ENCODE results near the gene ARL2. TPM values are rescaled to one million over a fixed set of nuclear protein-coding genes. Genes with fewer than 3 reads are reported as not detected.

Gene ARL2
- total RNA-seq, 1 experiment from 2014 or later, result 203 TPM

- H4K20me1 ChIP-seq (ENCODE audit: control insufficient read depth, insufficient read depth, insufficient read length), result no peaks in the 10 kb centered on the region
- no peak overlapping the region for H3T11ph ChIP-seq (ENCODE audit: low read length)
- no peaks in the 10 kb centered on the region for H3K9me3 ChIP-seq (ENCODE audit: control insufficient read depth, low read depth, low read length)
- DNase-seq, result no peak
- H2BK20ac ChIP-seq (ENCODE audit: low read depth, low read length, poor library complexity, severe bottlenecking), result no peak overlapping the region
- peaks cover 17 to 21% of the 10 kb centered on the region in 2 experiments for H3K4me1 Mint-ChIP-seq
- H3K18ac ChIP-seq (ENCODE audit: insufficient read length, low read depth, low read length), result no peak overlapping the region
- no peaks in the 10 kb centered on the region for H3K79me2 ChIP-seq (ENCODE audit: insufficient read depth, low read length)
- H3K4me2 ChIP-seq (ENCODE audit: insufficient read depth, insufficient read length, low read length), result no peak overlapping the region
- no peak for TF ChIP-seq CTCF (conservative IDR thresholded peaks at IDR 0.05)
- no peak overlapping the region for H3K9ac ChIP-seq (ENCODE audit: extremely low read depth, insufficient read length, low read length)
- H2BK12ac ChIP-seq (ENCODE audit: insufficient read length, low read depth, low read length), result no peak overlapping the region
- H3K27ac ChIP-seq (ENCODE audit: insufficient read length, low read depth, low read length), result no peak overlapping the region
- H2BK5ac ChIP-seq (ENCODE audit: insufficient read length, low read length), result no peak overlapping the region
- no peaks in the 10 kb centered on the region for H3K9me3 Mint-ChIP-seq
- H4K91ac ChIP-seq (ENCODE audit: insufficient read length, low read depth, low read length), result no peak overlapping the region
- no peaks in the 10 kb centered on the region for H3K27me3 ChIP-seq (ENCODE audit: insufficient read depth, low read length)
- H3K4me1 ChIP-seq (ENCODE audit: insufficient read depth, low read length), result peaks cover 4% of the 10 kb centered on the region; the same call in 1 of the 2 replicates
- no peak overlapping the region for H3K14ac ChIP-seq (ENCODE audit: insufficient read depth, low read length)
- no peaks in the 10 kb centered on the region for H3K23me2 ChIP-seq (ENCODE audit: insufficient read length, low read depth, low read length, poor library complexity, severe bottlenecking)
- H2BK15ac ChIP-seq (ENCODE audit: low read depth, low read length), result no peak overlapping the region
- no peak overlapping the region for H3K23ac ChIP-seq (ENCODE audit: insufficient read length, low read depth, low read length)
- H2BK120ac ChIP-seq (ENCODE audit: low read depth, low read length, poor library complexity, severe bottlenecking), result no peak overlapping the region
- H3K27ac Mint-ChIP-seq, result no peak overlapping the region
- no peaks in the 10 kb centered on the region for H3K36me3 Mint-ChIP-seq (ENCODE audit: insufficient read depth in 1 of 3, low read depth in 3 of 3)
- H2AFZ ChIP-seq (ENCODE audit: low read length), result no peak overlapping the region
- no peak overlapping the region for H4K5ac ChIP-seq (ENCODE audit: insufficient read length, low read depth, low read length)
- no peak overlapping the region for H2AK5ac ChIP-seq (ENCODE audit: insufficient read length, low read length)
- peaks cover under 1% of the 10 kb centered on the region; the same call in 1 of the 2 replicates for H3K27me3 Mint-ChIP-seq (ENCODE audit: low read depth)
- peak overlapping the region in 1 of 2 experiments; percentile 30; a peak in 1 of 5 replicates for H3K4me3 Mint-ChIP-seq
- H3K79me1 ChIP-seq (ENCODE audit: insufficient read depth, low read depth, low read length, poor library complexity, severe bottlenecking), result no peaks in the 10 kb centered on the region
- no peak overlapping the region for H3K56ac ChIP-seq (ENCODE audit: insufficient read length, low read depth, low read length)
- H4K8ac ChIP-seq (replicated peaks; ENCODE audit: insufficient read length, low read depth, low read length), result no peak overlapping the region
- H3K4ac ChIP-seq (ENCODE audit: low read depth, low read length), result no peak overlapping the region
- WGBS (ENCODE audit: extremely low coverage, insufficient read length, low lambda C conversion rate), result no CpG with 5 or more reads among the region's 1 CpG
Measured at GRCh38 chr11:64998141-64998540, 15.8 kb upstream of the ARL2 start.
